HepG2 (cell line): ENCODE measurements around the gene HCRTR1. TPM values are rescaled to one million over a fixed set of nuclear protein-coding genes. Genes with fewer than 3 reads are reported as not detected.

Experiments used
- FOXO4 ChIP-seq: sonication (generic); formaldehyde crosslinking; conservative IDR thresholded peaks from 2 replicates; pipeline ENCODE4 v1.8.1; 2023; ENCODE audit warnings: missing genetic modification reagents
- FOXP1 ChIP-seq, 2 experiments: fragments of 450-650 bp in 1 of 2; IDR thresholded peaks; 2 replicates each; pipeline ENCODE4 v1.6.1; 2017 to 2018; ENCODE audit warnings: antibody characterized with exemption in 1 of 2
- GLMP ChIP-seq: sonication (generic); formaldehyde crosslinking; IDR thresholded peaks from 2 replicates; pipeline ENCODE4 v1.9.0; 2021; ENCODE audit warnings: missing genetic modification reagents, mild to moderate bottlenecking, borderline replicate concordance
- HDAC2 ChIP-seq: sonication (generic); formaldehyde crosslinking; IDR thresholded peaks from 2 replicates; pipeline ENCODE4 v1.4.0; 2020; ENCODE audit warnings: missing genetic modification reagents
- HNRNPH1 ChIP-seq: fragments of 200-400 bp; formaldehyde crosslinking; optimal IDR thresholded peaks from 2 replicates; pipeline ENCODE3; 2017; ENCODE audit warnings: mild to moderate bottlenecking, low read depth, low read length
- JUND ChIP-seq: sonication (generic); formaldehyde crosslinking; IDR thresholded peaks from 2 replicates; pipeline ENCODE4 v1.8.0; 2022; ENCODE audit warnings: mild to moderate bottlenecking, missing genetic modification reagents
- KDM4B ChIP-seq: sonication (generic); formaldehyde crosslinking; IDR thresholded peaks from 2 replicates; pipeline ENCODE4 v1.4.0; 2020; ENCODE audit warnings: missing genetic modification reagents
- KDM5B ChIP-seq: sonication (generic); formaldehyde crosslinking; IDR thresholded peaks from 2 replicates; pipeline ENCODE4 v1.4.0; 2020; ENCODE audit warnings: missing genetic modification reagents, mild to moderate bottlenecking, borderline replicate concordance
- MBD4 ChIP-seq: IDR thresholded peaks from 2 replicates; pipeline ENCODE4 v1.6.1; 2012; ENCODE audit warnings: low read length, inconsistent platforms, borderline replicate concordance
- MYNN ChIP-seq: sonication (generic); formaldehyde crosslinking; IDR thresholded peaks from 2 replicates; pipeline ENCODE4 v1.4.0; 2020; ENCODE audit warnings: mild to moderate bottlenecking, low read depth, missing genetic modification reagents
- PHF8 ChIP-seq: sonication (generic); formaldehyde crosslinking; IDR thresholded peaks from 2 replicates; pipeline ENCODE4 v1.5.0; 2020; ENCODE audit warnings: missing genetic modification reagents
- POLR2G ChIP-seq: fragments of 200-400 bp; formaldehyde crosslinking; IDR thresholded peaks from 2 replicates; pipeline ENCODE4 v1.6.1; 2018; ENCODE audit warnings: mild to moderate bottlenecking, low read depth, low read length, moderate library complexity
- RFXANK ChIP-seq: IDR thresholded peaks from 2 replicates; pipeline ENCODE4 v1.6.1; 2016
- SCMH1 ChIP-seq: sonication (generic); formaldehyde crosslinking; IDR thresholded peaks from 2 replicates; pipeline ENCODE4 v1.9.0; 2021; ENCODE audit warnings: missing genetic modification reagents, mild to moderate bottlenecking, borderline replicate concordance
- SRSF1 ChIP-seq: fragments of 200-400 bp; formaldehyde crosslinking; optimal IDR thresholded peaks from 2 replicates; pipeline ENCODE3; 2017; ENCODE audit warnings: mild to moderate bottlenecking, low read depth, low read length, moderate library complexity
- TCF12 ChIP-seq, 2 experiments: fragments of 450-650 bp in 1 of 2; sonication (generic) in 1 of 2; formaldehyde crosslinking in 1 of 2; IDR thresholded peaks; 2 replicates each; pipeline versions ENCODE4 v1.6.1 to v1.8.0; 2017 to 2022; ENCODE audit warnings: antibody characterized with exemption in 1 of 2, mild to moderate bottlenecking in 1 of 2, missing genetic modification reagents in 1 of 2, moderate library complexity in 1 of 2
- U2AF1 ChIP-seq: fragments of 200-400 bp; formaldehyde crosslinking; optimal IDR thresholded peaks from 2 replicates; pipeline ENCODE3; 2017; ENCODE audit warnings: mild to moderate bottlenecking, low read depth, low read length
- USF2 ChIP-seq, 2 experiments: sonication (generic) in 1 of 2; formaldehyde crosslinking in 1 of 2; IDR thresholded peaks; 2 replicates each; pipeline versions ENCODE4 v1.5.1 to v1.6.1; 2011 to 2020; ENCODE audit warnings: borderline replicate concordance in 1 of 2, low read depth in 1 of 2, low read length in 1 of 2, mild to moderate bottlenecking in 1 of 2, missing genetic modification reagents in 1 of 2, moderate library complexity in 1 of 2
- ZNF609 ChIP-seq: sonication (generic); formaldehyde crosslinking; IDR thresholded peaks from 2 replicates; pipeline ENCODE4 v1.4.0; 2020; ENCODE audit warnings: mild to moderate bottlenecking, missing genetic modification reagents, borderline replicate concordance
- ZNF616 ChIP-seq: sonication (generic); formaldehyde crosslinking; IDR thresholded peaks from 2 replicates; pipeline ENCODE4 v1.5.0; 2020; ENCODE audit warnings: low read depth, mild to moderate bottlenecking, missing genetic modification reagents
- ZSCAN31 ChIP-seq: sonication (generic); formaldehyde crosslinking; IDR thresholded peaks from 2 replicates; pipeline ENCODE4 v1.5.0; 2020; ENCODE audit warnings: low read depth, mild to moderate bottlenecking, missing genetic modification reagents
- polyA plus RNA-seq, 8 experiments: library from polyadenylated mRNA; depleted of rRNA in 3 of 8; stranded (reverse) in 7 of 8; unstranded in 1 of 8; fragments of >200 nt; fragmentation: Illumina TruSeq in 4 of 8; extraction: Trizol in 4 of 8; gene quantifications; 2 replicates each; pipeline versions ENCODE4 v1.2.1 to v1.2.3, GENCODE V29; 2011 to 2016; ENCODE audit warnings: low read depth in 4 of 8, missing spikeins in 1 of 8, mixed read lengths in 1 of 8; ENCODE audit not compliant: insufficient read depth in 1 of 8
- total RNA-seq, 5 experiments: library from RNA; depleted of rRNA; stranded (reverse); fragments of >200 nt; fragmentation: Illumina TruSeq; extraction: Trizol; gene quantifications; 2 replicates each; pipeline ENCODE4 v1.2.3, GENCODE V29; 2016; ENCODE audit warnings: low read depth in 1 of 5

HCRTR1 gene
- total and polyA plus RNA-seq, 2 of the 13 experiments (the other 11 are each of a cell fraction or from before 2014, with no cell fraction given) = not detected

- no peak for TF ChIP-seq ZNF609
- TF ChIP-seq HNRNPH1 = peak; percentile 30
- TF ChIP-seq FOXP1 (IDR thresholded peaks at IDR 0.05) = no peak
- peak; percentile 20; the same call in 1 of the 2 replicates for TF ChIP-seq FOXP1 (CRISPR knock-in tag; IDR thresholded peaks at IDR 0.05)
- TF ChIP-seq SRSF1 = no peak
- TF ChIP-seq HDAC2 (CRISPR knock-in tag) = no peak
- no peak for TF ChIP-seq GLMP
- TF ChIP-seq POLR2G = peak; percentile 77
- no peak for TF ChIP-seq ZSCAN31 (CRISPR knock-in tag)
- no peak for TF ChIP-seq TCF12 (IDR thresholded peaks at IDR 0.05)
- no peak for TF ChIP-seq TCF12 (CRISPR knock-in tag; IDR thresholded peaks at IDR 0.05)
- no peak for TF ChIP-seq RFXANK (CRISPR knock-in tag)
- no peak for TF ChIP-seq U2AF1
- no peak for TF ChIP-seq ZNF616
- TF ChIP-seq USF2 (IDR thresholded peaks at IDR 0.05; ENCODE audit: low read depth, low read length) = no peak
- no peak for TF ChIP-seq USF2 (CRISPR knock-in tag; IDR thresholded peaks at IDR 0.05; ENCODE audit: borderline replicate concordance)
- TF ChIP-seq KDM4B (CRISPR knock-in tag) = no peak
- no peak for TF ChIP-seq JUND
- no peak for TF ChIP-seq MBD4
- 0 out of 2 replicates have a peak, but pooled peaks have one; percentile 23 for TF ChIP-seq KDM5B (CRISPR knock-in tag)
- no peak for TF ChIP-seq FOXO4
- no peak for TF ChIP-seq SCMH1 (CRISPR knock-in tag)
- TF ChIP-seq MYNN (CRISPR knock-in tag) = no peak
- no peak for TF ChIP-seq PHF8 (CRISPR knock-in tag)
Measured at GRCh38 chr1:31576201-31576669, 41.3 kb upstream of the HCRTR1 start, which contains the start of gene TINAGL1 (continued).
